ENCODE data around the gene CTNNAL1.

CTNNAL1 gene

DNA sequence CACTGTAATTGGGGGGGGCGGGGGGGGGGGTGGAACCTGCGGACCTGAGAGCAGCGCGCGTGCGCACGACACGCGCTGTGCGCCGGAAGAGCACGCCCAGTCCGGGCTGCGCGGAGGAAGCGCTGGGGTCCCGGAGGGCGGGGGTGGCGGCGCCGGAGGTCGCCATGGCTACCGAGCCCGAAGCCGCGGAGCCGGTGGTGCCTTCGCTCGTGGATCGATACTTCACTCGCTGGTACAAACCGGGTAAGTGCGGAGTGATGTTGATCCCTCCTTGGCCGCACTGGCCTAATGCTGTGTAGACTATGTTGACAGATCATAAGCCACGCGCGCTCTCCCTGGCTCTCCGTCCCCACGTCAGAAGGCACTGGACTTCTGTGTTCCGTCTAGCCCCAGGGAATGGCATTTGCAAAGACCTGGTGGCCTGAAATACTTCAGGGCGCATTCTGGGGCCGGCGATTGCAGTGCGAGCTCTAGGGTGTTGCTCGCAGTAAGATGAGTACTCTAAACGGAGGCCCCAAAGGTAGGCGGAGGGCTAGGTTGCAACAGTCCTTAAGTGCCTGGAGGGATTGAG is 78.9 kb downstream of the CTNNAL1 start, which contains the start of gene ABITRAM (continued):
- peak; percentile 60 for TF ChIP-seq ZBTB26 (tag by site-specific recombination; optimal IDR thresholded peaks at IDR 0.05)
- TF ChIP-seq ZNF416 (tag by site-specific recombination; IDR thresholded peaks at IDR 0.05) = no peak
- TF ChIP-seq ZNF341 (tag by site-specific recombination; IDR thresholded peaks at IDR 0.05; ENCODE audit: low read depth) = peak; percentile 32; the same call in 1 of the 2 replicates
- peak; percentile 22 for TF ChIP-seq ZEB2 (tag by site-specific recombination; IDR thresholded peaks at IDR 0.05)
- TF ChIP-seq ZNF785 (tag by site-specific recombination; IDR thresholded peaks at IDR 0.05) = no peak
- no peak for TF ChIP-seq ZNF670 (tag by site-specific recombination; IDR thresholded peaks at IDR 0.05; ENCODE audit: low read depth)
- TF ChIP-seq ZNF473 (tag by site-specific recombination; IDR thresholded peaks at IDR 0.05) = no peak
- TF ChIP-seq ZBTB11 (tag by site-specific recombination; conservative IDR thresholded peaks at IDR 0.05; ENCODE audit: low read depth) = no peak; the same call in none of the 2 replicates
- peak; percentile 49; the same call in 1 of the 2 replicates for TF ChIP-seq ZNF600 (tag by site-specific recombination; IDR thresholded peaks at IDR 0.05)
- TF ChIP-seq ZFP37 (tag by site-specific recombination; IDR thresholded peaks at IDR 0.05) = no peak
- TF ChIP-seq, protein P1, sequence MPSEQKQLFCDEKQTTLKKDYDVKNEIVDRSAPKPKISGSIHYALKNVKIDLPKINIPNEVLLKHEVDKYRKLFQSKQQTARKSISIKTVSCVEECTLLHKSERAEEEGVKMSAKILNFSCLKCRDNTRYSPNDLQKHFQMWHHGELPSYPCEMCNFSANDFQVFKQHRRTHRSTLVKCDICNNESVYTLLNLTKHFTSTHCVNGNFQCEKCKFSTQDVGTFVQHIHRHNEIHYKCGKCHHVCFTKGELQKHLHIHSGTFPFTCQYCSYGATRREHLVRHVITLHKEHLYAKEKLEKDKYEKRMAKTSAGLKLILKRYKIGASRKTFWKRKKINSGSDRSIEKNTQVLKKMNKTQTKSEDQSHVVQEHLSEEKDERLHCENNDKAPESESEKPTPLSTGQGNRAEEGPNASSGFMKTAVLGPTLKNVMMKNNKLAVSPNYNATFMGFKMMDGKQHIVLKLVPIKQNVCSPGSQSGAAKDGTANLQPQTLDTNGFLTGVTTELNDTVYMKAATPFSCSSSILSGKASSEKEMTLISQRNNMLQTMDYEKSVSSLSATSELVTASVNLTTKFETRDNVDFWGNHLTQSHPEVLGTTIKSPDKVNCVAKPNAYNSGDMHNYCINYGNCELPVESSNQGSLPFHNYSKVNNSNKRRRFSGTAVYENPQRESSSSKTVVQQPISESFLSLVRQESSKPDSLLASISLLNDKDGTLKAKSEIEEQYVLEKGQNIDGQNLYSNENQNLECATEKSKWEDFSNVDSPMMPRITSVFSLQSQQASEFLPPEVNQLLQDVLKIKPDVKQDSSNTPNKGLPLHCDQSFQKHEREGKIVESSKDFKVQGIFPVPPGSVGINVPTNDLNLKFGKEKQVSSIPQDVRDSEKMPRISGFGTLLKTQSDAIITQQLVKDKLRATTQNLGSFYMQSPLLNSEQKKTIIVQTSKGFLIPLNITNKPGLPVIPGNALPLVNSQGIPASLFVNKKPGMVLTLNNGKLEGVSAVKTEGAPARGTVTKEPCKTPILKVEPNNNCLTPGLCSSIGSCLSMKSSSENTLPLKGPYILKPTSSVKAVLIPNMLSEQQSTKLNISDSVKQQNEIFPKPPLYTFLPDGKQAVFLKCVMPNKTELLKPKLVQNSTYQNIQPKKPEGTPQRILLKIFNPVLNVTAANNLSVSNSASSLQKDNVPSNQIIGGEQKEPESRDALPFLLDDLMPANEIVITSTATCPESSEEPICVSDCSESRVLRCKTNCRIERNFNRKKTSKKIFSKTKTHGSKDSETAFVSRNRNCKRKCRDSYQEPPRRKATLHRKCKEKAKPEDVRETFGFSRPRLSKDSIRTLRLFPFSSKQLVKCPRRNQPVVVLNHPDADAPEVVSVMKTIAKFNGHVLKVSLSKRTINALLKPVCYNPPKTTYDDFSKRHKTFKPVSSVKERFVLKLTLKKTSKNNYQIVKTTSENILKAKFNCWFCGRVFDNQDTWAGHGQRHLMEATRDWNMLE (tag by site-specific recombination; conservative IDR thresholded peaks at IDR 0.05; ENCODE audit: low read depth) = no peak
- peak; percentile 86 for TF ChIP-seq ZNF335 (tag by site-specific recombination; conservative IDR thresholded peaks at IDR 0.05)
- TF ChIP-seq, protein P2, sequence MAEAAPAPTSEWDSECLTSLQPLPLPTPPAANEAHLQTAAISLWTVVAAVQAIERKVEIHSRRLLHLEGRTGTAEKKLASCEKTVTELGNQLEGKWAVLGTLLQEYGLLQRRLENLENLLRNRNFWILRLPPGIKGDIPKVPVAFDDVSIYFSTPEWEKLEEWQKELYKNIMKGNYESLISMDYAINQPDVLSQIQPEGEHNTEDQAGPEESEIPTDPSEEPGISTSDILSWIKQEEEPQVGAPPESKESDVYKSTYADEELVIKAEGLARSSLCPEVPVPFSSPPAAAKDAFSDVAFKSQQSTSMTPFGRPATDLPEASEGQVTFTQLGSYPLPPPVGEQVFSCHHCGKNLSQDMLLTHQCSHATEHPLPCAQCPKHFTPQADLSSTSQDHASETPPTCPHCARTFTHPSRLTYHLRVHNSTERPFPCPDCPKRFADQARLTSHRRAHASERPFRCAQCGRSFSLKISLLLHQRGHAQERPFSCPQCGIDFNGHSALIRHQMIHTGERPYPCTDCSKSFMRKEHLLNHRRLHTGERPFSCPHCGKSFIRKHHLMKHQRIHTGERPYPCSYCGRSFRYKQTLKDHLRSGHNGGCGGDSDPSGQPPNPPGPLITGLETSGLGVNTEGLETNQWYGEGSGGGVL (tag by site-specific recombination; IDR thresholded peaks at IDR 0.05) = no peak
- TF ChIP-seq ZBTB17 (tag by site-specific recombination; IDR thresholded peaks at IDR 0.05) = peak; percentile 68
- peak; percentile 63 for TF ChIP-seq ZBTB48 (tag by site-specific recombination; IDR thresholded peaks at IDR 0.05)
- TF ChIP-seq ZNF548 (tag by site-specific recombination; IDR thresholded peaks at IDR 0.05) = no peak
